GM12892 (cell line): Measurements from ENCODE around the gene VPS8.

Experiments used
- POLR2A ChIP-seq: IDR thresholded peaks from 2 replicates; pipeline ENCODE4 v1.6.1; 2011; ENCODE audit warnings: low read depth, low read length, control low read depth
- POLR2AphosphoS5 ChIP-seq: IDR thresholded peaks from 2 replicates; pipeline ENCODE4 v1.6.1; 2011; ENCODE audit warnings: low read depth, low read length, control low read depth
- TAF1 ChIP-seq: IDR thresholded peaks from 2 replicates; pipeline ENCODE4 v1.6.1; 2011; ENCODE audit warnings: low read depth, mild to moderate bottlenecking, control low read depth, low read length, borderline replicate concordance

DNA sequence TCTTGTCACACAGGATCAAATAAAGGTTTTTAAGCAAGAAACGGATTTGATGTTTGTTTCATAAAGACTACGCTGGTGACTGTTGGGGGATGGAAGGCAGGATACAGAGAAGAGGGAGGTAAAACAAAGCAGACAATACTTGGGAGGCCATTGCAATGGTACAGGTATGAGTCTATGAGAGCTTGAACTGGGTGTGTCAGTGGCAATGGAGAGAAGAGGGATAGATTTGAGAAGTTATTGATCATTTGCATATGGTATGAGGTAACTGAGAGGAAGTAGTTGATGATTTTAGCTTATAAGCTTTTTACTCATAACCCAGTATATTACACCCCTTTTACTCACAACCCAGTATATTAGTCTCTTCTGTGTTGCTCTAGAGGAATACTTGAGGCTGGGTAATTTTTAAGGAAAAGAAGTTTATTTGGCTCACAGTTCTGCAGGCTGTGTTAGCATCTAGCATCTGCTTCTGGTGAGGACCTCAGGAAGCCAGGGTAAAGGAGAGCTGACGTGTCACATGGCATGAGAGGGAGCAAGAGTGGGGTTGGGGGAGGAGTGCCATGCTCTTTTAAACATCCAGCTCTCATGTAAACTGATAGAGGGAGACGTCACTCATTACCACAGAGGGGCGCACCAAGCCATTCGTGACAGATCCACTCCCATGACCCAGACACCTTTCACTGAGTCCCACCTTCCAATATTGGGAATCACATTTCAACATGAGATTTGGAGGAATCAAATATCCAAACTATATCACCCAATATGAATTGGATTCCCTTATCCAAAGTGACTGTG, 153.9 kb downstream of the VPS8 start:
- TF ChIP-seq POLR2AphosphoS5 = no peak
- no peak for TF ChIP-seq POLR2A
- no peak for TF ChIP-seq TAF1
